Effector memory CD4-positive, alpha-beta T cell (primary cell): Measurements from ENCODE around the gene POLD2.
A peak's percentile ranks its signal among the peaks of the same experiment; 100 is the strongest.

Source experiments
- DNase-seq, 3 donors: peaks; one replicate each; pipeline ENCODE4 v3.0.0-alpha.2; 2020
- H3K27ac ChIP-seq: 2 replicates; pipeline ENCODE4 v1.7.0; 2013; ENCODE audit warnings: mild to moderate bottlenecking, low read length, moderate library complexity; ENCODE audit not compliant: insufficient read depth, poor library complexity, severe bottlenecking
- H3K27me3 ChIP-seq: replicated peaks from 2 replicates; pipeline ENCODE4 v1.7.0; 2013; ENCODE audit warnings: mild to moderate bottlenecking, low read length; ENCODE audit not compliant: insufficient read depth, control insufficient read depth, poor library complexity, severe bottlenecking
- H3K36me3 ChIP-seq: 2 replicates; pipeline ENCODE4 v1.7.0; 2013; ENCODE audit warnings: mild to moderate bottlenecking, low read length, moderate library complexity; ENCODE audit not compliant: control insufficient read depth, insufficient read depth
- H3K4me1 ChIP-seq: 2 replicates; pipeline ENCODE4 v1.7.0; 2013; ENCODE audit warnings: low read length, mild to moderate bottlenecking; ENCODE audit not compliant: control insufficient read depth, insufficient read depth, poor library complexity, severe bottlenecking
- H3K4me3 ChIP-seq: 2 replicates; pipeline ENCODE4 v1.7.0; 2013; ENCODE audit warnings: low read length, low read depth, mild to moderate bottlenecking; ENCODE audit not compliant: insufficient read depth, poor library complexity, severe bottlenecking
- H3K9me3 ChIP-seq: 2 replicates; pipeline ENCODE4 v1.7.0; 2013; ENCODE audit warnings: mild to moderate bottlenecking, low read length, moderate library complexity; ENCODE audit not compliant: control insufficient read depth

Gene POLD2

DNA sequence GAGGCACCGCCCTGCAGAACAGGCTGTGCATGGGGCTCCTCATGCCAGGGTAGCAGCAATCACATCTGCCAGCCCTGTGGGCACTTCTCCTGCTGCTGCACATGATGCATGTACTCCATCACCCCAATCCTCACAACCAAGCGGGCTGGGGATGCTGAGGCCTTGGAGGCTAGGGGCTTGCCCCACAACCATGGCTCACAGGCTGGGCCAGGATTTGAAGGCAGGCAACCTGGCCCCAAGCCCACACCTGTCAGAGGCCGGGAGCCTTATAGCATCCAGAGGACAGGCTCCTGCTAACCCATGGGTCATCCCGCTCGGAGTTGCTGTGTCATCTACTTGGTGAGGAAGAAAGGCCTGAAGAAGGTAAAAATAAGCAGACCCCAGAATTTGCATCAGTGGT lies 43.2 kb downstream of the POLD2 start:
- Histone ChIP-seq H3K4me1 (peaks cover 9% of the 10 kb centered on the region), H3K36me3 (peaks cover 55% of the 10 kb centered on the region), H3K9me3 (no peaks in the 10 kb centered on the region), H3K4me3 (no peak overlapping the region), H3K27ac (no peak overlapping the region), H3K27me3 (no peaks in the 10 kb centered on the region)
- DNase-seq: no peak

DNA sequence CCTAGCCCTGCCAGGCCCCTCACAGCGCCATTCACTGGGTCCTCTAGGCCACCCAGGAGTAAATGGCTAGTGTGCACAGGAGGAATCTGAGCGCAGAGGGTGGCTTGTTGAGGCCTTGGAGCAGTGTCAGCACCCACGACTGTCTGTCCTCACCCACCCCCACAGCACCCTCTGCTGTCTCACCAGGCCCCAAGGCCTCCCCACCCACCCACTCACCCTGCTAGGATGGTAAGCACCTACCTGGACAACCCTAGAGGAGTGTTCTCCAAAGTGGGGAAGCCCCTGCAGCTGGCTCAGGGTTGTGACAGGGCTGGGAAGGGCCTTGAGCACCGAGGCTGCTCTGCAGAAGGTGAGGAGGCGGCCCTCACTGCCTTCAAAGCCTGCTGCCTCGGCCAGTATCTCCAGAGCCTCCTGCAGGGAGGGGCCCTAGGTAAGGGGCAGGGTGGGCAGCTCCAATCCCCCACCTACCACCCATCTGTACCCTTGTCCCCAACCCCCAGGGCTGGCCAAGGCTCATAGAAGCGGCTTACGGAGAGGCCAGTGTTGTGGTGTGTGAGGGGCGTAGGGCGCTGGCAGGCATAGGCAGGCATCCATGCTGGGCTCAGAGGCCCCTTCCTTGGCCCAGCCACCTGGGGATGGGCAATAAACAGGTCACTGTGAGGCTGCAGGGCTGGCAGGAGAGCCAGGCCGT lies 43.9 kb downstream of the POLD2 start:
- no peak overlapping the region for H3K4me3 ChIP-seq
- peaks cover 59% of the 10 kb centered on the region for H3K36me3 ChIP-seq
- H3K4me1 ChIP-seq: peaks cover 9% of the 10 kb centered on the region
- DNase-seq: no peak
- no peaks in the 10 kb centered on the region for H3K27me3 ChIP-seq
- peak overlapping the region; percentile 6 for H3K27ac ChIP-seq
- H3K9me3 ChIP-seq: no peaks in the 10 kb centered on the region

DNA sequence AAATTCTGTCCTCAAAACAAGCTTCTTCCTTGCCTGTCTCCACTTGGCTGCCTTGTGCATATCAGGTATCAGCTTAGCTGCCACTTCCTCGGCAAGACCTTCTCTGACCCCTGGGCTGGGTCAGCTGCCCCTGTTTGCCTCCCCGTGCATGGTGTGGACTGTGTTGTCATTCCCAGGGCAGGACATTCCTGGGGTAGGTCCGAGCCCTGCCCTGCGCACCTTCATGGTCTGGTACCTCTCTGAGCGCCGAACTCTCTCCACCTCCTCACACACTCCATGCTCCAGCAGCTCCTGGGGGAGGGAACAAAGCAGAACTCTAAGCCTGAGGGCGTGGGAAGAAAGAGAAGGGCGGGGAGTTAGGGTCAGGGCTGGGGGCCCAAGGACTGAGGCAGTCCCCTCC lies 44.8 kb downstream of the POLD2 start:
- no peaks in the 10 kb centered on the region for H3K27me3 ChIP-seq
- H3K27ac ChIP-seq: no peak overlapping the region
- no peaks in the 10 kb centered on the region for H3K9me3 ChIP-seq
- peaks cover 69% of the 10 kb centered on the region for H3K36me3 ChIP-seq
- H3K4me1 ChIP-seq: peaks cover 9% of the 10 kb centered on the region
- no peak for DNase-seq
- no peak overlapping the region for H3K4me3 ChIP-seq

DNA sequence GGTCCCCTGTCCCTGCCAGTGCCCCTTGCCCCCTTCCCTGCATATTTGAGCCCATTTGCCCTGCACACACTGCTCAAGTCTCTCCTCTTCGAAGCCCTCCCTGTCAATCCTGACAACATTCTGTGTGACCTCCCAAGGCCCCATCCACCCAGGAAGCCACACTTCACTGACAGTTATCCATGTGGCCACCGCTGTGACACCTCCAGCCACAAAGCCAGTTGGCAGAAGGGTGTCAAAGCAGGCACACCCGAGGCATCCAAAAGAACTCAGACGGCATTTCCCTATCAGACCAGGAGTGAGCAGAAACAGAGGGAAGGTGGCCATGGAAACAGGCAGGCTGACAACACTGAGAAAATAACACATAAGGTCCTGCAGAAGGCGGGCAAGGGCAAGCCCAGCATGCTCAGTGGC lies 45.7 kb downstream of the POLD2 start:
- H3K9me3 ChIP-seq: no peaks in the 10 kb centered on the region
- H3K36me3 ChIP-seq: peaks cover 77% of the 10 kb centered on the region
- no peak overlapping the region for H3K4me3 ChIP-seq
- no peak overlapping the region for H3K27ac ChIP-seq
- no peak for DNase-seq
- peaks cover 9% of the 10 kb centered on the region for H3K4me1 ChIP-seq
- H3K27me3 ChIP-seq: no peaks in the 10 kb centered on the region

GRCh38 chr7:44077061-44077460 lies 46.3 kb downstream of the POLD2 start:
- H3K36me3 ChIP-seq: peaks cover 79% of the 10 kb centered on the region
- no peaks in the 10 kb centered on the region for H3K9me3 ChIP-seq
- H3K27ac ChIP-seq: no peak overlapping the region

GRCh38 chr7:44076101-44076895 lies 47.0 kb downstream of the POLD2 start:
- no peaks in the 10 kb centered on the region for H3K9me3 ChIP-seq
- no peak overlapping the region for H3K4me3 ChIP-seq

More at GRCh38 chr7:44077061-44077460, 46.3 kb downstream of the POLD2 start:
- H3K4me3 ChIP-seq: no peak overlapping the region
- peaks cover 9% of the 10 kb centered on the region for H3K4me1 ChIP-seq
- no peaks in the 10 kb centered on the region for H3K27me3 ChIP-seq
- no peak for DNase-seq

DNA sequence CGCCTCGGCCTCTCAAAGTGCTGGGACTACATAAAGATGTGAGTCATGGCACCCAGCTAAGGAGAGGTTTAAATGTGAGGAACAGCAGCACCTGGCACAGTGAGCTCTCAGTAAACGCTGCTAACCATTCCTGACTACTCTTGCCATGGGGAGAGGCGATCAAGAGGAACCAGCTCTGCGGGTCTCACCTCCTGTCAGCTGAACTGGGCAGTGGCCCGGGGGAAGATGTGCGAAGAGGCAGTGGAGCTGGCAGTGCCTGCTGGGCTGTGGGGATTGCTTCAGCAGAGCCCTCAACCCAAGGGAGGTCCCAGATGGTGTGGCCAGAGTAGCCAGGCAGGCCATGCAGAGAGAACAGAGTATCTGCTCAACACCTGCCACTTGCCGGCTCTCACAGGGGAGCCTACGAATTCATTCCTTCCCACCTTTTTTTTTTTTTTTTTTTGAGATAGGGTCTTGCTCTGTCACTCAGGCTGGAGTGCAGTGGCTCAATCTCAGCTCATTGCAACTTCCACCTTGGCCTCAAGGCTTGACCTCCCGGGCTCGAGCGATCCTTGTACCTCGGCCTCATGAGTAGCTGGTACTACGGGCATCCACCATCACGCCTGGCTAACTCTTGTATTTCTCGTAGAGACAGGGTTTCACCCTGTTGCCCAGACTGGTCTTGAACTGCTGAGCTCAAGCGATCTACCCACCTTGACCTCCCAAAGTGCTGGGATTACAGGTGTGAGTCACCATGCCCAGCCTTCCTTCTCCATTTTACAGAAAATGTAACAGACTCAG lies 47.9 kb downstream of the POLD2 start:
- H3K27me3 ChIP-seq: no peaks in the 10 kb centered on the region
- no peak overlapping the region for H3K4me3 ChIP-seq
- no peak for DNase-seq
- H3K4me1 ChIP-seq: no peaks in the 10 kb centered on the region
- H3K36me3 ChIP-seq: peaks cover 78% of the 10 kb centered on the region
- H3K9me3 ChIP-seq: no peaks in the 10 kb centered on the region
- no peak overlapping the region for H3K27ac ChIP-seq

More at GRCh38 chr7:44076101-44076895, 47.0 kb downstream of the POLD2 start:
- no peak for DNase-seq
- H3K36me3 ChIP-seq: peaks cover 79% of the 10 kb centered on the region
- no peak overlapping the region for H3K27ac ChIP-seq
- no peaks in the 10 kb centered on the region for H3K27me3 ChIP-seq
- peaks cover 7% of the 10 kb centered on the region for H3K4me1 ChIP-seq

- H3K27me3 ChIP-seq: no peaks in the 10 kb centered on the region
- no peak overlapping the region for H3K27ac ChIP-seq
- H3K4me1 ChIP-seq: no peaks in the 10 kb centered on the region
- no peaks in the 10 kb centered on the region for H3K9me3 ChIP-seq
- H3K36me3 ChIP-seq: peaks cover 67% of the 10 kb centered on the region
- no peak for DNase-seq
- H3K4me3 ChIP-seq: no peak overlapping the region
Observed at GRCh38 chr7:44074349-44074695, 49.0 kb downstream of the POLD2 start.

- Histone ChIP-seq H3K9me3 (no peaks in the 10 kb centered on the region), H3K36me3 (peaks cover 61% of the 10 kb centered on the region), H3K4me1 (no peaks in the 10 kb centered on the region), H3K27me3 (no peaks in the 10 kb centered on the region), H3K27ac (peak overlapping the region; percentile 0), H3K4me3 (no peak overlapping the region)
- no peak for DNase-seq
Observed at GRCh38 chr7:44073664-44074348, 49.5 kb downstream of the POLD2 start.
